NCI-H526 (cell line): ENCODE data around the gene FOXC1.

ENCODE experiments used
- DNase-seq, 2 experiments: peaks; one replicate each; lab custom pipeline; 2025; lab: John Stamatoyannopoulos, UW

FOXC1 gene

GRCh38 chr6:1612299-1612973, 2.7 kb downstream of the FOXC1 start:
- no peak for DNase-seq

DNA sequence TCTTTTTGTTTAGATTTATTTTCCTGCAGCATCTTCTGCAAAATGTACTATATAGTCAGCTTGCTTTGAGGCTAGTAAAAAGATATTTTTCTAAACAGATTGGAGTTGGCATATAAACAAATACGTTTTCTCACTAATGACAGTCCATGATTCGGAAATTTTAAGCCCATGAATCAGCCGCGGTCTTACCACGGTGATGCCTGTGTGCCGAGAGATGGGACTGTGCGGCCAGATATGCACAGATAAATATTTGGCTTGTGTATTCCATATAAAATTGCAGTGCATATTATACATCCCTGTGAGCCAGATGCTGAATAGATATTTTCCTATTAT, 3.2 kb downstream of the FOXC1 start:
- DNase-seq, result no peak

GRCh38 chr6:1613346-1613687, 3.6 kb downstream of the FOXC1 start:
- DNase-seq, result no peak

- DNase-seq, result peak in 1 of 2 experiments; percentile 42
These were observed 4.2 kb downstream of the FOXC1 start for GRCh38 chr6:1613688-1614447.

DNA sequence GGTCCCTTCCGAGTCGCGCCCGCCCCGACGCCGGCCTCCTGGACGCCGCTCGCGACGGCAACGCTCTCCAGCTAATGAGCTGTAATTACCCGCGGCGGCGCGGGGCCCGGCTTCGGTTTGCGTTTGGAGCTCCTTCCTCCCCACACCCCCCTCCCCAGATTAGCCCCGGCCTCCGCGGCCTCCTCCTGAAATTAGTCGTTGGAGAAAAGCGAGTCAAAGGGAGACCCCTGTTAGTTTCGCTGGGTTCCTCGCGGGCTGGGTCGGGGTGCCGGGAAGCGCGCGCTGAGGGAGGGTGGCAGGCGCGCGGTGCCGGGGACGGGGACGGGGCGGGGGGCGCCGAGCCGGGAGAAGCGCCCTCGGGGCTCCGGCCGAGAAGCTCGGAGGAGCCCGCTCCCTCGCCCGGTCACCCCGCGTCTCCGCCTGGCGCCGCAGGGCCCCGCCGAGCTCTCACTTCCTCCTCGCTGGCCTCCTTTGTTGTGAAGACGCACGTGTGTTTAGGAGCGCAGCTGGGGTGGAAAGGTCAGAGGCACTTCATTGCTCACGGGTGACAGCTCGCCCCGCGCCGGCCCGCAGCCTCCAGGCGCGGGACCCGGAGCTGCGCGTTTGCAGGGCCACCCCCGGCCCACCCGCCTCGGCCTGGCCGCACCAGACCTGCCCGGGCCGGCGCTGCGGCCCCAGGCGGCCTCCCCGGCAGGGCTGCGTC, 4.9 kb downstream of the FOXC1 start:
- DNase-seq, result no peak

GRCh38 chr6:1615151-1615852, 5.6 kb downstream of the FOXC1 start:
- DNase-seq, result no peak

DNA sequence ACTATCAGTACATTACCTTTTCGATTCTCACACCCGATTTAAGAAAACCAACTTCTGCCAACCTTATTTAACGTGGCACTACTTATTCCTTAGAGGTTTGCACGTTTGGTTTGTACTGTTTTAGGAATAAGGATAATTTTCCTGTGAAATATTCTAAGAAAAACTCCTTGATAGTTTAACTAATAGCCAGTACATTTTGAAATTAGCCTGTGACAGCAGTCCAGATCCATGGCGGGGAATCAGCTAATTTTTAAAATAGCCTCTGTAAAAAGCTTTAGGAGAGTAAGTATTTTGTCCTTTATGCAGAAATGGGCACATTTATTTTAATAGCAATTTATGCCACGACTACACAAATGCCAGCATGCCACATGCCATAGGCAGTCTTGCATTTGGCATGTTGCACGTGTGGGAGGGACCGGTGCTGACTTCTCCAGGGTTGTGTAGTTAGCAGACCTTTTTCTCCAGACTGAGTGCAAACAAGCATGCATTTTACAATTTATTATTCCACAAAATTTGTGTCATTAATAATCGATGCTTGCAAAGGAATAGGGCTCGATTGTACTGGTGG, 6.2 kb downstream of the FOXC1 start:
- no peak for DNase-seq

GRCh38 chr6:1616701-1617463, 7.2 kb downstream of the FOXC1 start:
- no peak for DNase-seq

DNA sequence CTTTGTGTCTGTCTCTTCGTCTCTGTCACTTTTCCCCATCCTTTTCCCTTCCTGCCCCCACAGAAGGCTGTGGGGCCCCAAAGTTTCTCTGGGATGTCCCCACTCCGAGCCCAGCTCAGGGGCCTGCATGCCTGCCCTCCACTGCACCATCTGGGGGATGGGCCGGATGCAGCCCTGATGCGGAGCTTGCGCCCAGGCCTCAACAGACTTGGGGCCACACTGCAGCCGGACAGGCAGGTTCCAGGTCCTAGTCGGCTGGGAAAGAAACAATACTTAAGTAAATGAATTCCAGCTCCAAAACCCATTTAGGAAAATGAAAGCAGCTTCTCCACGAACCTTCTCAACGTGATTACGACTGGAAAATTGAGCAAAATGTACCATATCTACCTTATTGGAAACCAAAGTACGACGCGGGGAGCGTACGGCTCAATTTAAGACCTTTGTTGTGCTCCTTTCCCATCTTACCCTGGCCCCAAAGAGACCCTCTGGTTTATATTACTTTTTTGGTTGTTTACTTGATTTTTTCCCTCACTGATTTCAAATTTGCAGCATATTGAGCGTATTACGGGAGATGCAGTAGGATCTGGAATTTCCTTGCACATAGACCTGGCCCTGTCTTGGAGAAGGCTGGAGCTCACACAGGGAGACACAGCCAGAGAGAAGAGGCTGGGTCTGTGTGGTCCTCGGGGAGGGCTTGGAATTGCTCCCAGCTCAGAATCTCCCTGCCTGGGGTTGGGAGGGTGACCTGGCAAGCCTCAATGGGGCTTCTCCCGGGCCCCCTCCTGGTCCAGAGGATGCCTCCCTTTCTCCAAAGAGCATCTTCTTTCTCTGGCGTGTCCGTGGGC, 8.0 kb downstream of the FOXC1 start:
- no peak for DNase-seq

DNA sequence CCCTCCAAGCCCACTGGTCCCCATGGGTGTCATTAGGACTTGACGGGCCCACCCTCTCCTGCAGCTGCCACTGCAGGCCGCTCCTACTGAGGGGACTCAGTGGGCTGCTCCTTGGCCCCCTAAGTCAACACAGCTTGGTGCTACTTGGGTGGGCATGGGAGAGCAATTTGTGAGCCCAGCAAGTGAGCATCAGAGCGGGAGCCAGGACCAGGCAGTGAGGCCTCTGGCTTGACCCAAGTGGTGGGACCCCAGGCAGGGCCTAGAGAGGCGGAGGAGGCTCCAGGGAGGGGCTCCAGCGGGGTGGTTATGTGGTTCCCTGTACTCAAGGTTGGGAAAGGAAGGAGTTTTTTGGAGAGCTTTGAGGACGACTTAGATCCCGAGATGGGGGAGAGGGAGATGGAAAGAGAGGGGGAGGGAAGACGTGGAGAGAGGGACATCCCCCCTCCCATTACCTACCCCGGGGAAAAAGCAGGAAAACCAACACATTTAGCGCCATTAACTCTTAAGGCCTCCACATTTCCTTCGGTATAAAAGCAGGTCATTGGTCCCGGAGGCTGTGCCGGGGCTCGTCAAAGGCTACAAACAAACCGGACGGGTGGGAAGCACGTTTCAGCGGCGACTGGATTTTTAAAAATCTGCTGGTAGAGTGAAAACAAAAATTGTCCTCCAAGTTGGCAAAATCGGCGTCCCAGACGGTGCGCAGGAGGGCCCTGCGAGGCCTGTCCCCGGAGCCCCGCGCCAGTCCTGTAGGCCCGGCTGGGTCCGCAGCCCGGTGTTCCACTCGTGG, 8.8 kb downstream of the FOXC1 start:
- DNase-seq, result no peak

DNA sequence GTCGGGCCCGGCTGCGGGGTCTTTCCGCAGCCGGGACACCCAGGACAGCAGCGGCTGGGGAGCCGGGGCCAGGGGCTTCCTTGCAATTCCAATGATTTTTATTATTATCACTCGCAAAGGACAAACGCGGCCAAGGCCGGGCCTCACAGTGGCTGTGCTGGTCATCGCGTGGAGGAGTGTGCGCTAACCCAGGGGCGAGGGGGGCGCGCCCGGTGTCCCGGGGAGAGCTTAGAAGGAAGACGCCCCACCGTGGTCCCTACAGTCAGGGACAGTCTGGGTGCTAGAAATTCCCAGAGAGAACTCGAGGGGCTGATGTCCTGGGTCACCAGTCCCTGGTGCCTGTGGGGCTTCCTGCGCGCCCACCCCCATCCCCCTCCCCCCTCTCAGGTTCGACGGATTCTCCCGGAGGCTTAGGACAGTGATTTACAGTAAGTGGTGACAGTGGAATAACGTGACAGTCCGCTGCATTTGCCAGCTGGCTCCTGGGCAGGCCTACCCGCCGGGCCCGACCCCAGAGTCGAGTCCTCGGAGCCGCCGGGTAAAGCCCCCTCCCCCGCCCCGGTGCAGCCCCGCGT, 9.5 kb downstream of the FOXC1 start:
- DNase-seq, result no peak

DNA sequence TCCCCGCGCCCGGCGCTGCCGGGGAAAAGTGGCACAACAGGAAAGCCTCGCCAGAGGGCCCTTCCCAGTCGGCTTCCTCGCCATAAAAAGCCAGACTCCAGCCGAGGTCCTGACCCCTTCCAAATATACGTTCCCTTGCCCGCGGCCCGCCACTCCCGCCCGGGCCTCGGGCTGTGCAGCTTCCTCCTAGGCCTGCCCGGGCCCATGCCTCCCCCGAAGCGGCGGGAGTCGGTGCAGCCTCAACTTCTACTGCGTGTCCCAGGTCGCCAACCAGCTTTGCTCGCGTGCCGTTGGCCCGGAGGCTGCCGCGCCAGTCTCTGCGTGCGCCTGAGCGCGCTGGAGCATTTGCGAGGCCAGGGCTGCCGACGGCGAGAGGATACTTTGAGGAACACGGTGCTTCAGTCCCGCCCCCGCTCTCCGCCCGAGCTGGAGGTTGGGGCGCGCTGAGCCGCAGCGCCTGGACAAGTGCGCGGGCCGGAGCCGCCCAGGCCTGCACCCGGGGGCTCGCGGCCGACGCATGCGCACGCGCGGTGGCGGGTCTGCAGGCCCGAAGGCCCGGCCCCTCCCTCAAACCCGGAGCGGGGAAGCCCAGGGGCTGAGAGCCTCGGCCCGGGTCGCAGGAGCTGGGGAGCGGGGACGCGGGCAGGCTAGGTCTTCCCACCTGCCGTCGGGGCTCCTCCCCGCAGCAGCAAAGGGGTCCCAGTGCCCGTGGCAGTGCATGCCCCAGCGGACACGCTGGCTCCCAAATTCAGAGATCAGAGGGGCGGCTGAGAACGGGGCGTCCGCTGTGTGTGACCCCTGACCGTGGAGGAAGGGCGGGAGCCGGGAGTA, 10.2 kb downstream of the FOXC1 start:
- DNase-seq, result peak in 1 of 2 experiments; percentile 11

- DNase-seq, result no peak
These were observed 10.9 kb downstream of the FOXC1 start for GRCh38 chr6:1620504-1621069.

GRCh38 chr6:1621070-1621701, 11.5 kb downstream of the FOXC1 start:
- DNase-seq, result no peak

DNA sequence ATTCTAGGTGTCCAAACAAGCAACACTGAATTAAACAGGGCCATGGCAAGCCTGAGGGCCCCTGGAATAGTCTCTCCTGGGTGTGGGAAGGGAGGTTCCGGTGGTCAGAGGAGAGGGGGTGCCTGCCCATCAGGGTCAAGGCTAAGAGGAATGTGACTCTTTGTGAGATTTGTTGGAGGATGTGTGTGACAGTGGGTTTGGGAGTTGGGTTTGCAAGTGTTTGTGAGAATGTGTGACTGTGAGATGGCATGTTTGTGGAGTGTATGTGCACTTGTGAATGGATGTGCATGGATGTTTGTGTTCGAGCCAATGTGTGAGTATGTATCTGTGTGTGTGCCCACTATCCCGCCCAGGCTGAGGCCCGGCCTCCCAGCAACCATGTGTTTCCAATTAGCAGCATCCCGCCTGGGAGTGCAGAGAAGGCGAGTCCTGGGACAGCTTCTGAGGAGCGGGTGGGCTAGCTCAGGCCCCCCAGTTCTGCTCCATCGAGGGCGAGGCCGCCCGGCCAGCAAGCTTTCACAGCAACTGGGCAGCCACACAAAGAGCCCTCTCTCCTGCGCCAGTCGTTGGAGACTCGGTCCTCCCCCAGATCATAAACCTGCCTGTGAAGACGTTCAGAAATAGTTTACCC, 12.6 kb downstream of the FOXC1 start:
- no peak for DNase-seq

DNA sequence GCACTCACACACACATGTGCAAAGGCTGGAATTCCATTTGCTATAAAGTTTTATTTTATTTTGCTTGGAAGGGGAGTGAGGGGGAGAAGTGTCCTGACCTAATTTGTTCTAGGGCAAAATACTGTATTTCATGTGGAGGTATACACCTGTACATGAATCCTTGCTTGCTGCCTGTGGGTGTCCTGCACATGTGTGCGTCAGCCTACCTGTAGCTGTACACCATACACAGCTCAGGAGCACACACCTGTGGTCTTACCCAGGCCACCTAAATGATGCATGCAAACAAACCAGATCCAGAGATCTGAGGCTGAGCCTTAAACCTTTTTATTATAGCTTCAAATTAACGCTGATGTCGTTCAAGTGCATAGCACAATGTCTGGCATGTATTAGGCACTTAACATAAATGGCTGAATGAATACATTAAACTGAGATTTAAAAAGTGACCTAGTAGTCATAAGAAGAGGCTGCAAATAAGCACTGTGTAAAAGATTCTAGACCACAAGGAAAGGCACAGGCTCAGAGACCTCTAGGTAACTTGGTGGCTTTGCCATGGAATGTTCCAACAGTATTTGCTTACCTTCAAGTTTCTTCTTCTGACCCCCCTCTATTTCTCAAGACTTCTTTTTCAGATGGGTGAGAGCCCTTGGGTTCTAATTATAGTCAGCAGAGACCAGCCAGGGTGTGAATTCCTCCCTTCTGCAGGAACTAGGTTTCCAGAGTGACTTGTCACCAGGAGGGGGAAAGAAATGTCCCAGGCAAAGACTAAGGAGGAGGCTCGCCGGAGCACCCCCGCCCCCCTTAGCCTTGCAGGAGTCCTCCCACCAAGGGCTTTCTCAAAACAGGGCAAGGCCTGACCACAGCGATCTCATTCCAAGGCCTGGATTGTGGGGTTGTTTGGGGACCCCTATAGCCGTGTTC, 13.4 kb downstream of the FOXC1 start:
- no peak for DNase-seq
